Measurements from ENCODE around the gene BRSK2.

The BRSK2 gene

DNA sequence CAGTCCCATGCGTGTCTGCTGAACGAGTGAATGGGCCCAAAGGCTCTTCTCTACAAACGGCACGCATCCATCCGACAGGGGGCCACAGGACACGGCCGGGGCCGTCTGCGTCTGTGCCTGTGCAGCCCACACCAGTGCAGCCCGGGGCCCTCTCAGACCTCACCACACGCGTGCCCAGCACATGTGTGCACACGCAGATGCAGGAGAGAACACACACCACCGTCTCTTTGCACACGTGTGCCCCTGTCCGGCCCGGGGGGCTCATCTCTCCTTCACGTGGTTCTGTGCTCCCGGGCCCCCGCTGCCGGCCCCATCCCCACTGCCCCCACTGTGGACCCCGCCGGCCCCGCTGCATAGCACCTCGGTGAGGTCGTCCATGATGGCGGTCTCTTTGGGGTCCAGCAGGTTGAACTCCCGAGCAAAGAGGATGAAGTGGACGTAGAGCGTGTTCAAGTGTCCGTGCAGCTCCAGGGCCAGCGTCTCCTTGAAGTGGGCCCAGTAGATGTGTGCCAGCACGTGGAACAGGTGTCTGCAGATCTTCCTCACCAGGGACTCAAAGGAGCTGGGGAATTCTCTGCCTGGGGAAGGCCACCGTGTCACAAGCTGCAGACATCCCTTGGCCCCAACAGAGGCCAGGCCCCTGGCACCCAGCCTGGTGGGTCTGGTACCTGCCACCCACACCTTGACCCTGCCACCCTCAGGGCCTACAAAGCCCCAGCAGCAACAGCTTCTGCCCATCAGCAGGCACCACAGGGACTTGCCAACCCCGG is 80.4 kb downstream of the BRSK2 start:
- no peak for DNase-seq

DNA sequence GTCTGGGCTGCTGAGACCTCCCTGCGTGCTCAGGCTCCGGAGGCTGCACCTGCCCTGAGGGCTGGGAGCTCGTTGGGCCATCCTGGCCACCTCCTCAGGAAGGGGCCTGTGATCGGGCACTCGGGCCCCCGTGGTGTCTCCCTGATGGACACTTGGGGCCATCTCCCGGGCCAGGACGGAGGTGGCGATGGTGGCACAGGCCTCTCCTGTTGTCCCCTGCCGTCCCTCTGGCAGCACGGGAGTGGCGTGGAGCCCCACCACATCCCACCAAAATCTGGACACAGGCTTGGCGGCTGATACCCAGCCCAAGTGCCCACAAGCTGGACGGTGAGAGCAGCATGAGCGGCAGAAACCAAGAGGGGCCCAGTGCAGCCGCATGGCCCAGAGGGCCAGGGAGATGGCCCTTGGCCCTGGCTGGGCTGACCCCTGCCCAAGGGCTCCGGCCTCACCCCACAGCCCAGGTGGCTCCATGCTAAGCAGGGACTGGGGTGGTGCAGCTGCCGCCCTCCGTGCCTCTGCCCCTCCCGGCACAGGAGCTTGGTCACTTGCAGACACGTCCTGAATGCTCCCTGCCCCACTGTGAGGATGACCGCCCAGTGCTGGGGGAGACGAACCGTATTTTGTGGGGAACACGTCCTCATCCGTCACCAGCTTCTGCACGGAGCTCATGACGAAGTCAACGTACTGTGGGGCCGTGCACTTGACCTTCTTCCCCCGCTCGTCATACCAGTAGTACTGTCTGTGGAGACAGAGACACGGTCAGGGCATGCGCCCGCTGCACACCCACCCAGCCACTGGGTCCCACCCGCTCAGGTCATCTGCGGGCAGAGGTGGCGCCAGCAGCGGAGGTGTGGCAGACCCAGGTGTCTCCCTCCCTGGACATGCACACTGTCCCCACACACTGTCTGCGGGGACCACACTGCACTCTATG is 81.2 kb downstream of the BRSK2 start:
- no peak for DNase-seq

DNA sequence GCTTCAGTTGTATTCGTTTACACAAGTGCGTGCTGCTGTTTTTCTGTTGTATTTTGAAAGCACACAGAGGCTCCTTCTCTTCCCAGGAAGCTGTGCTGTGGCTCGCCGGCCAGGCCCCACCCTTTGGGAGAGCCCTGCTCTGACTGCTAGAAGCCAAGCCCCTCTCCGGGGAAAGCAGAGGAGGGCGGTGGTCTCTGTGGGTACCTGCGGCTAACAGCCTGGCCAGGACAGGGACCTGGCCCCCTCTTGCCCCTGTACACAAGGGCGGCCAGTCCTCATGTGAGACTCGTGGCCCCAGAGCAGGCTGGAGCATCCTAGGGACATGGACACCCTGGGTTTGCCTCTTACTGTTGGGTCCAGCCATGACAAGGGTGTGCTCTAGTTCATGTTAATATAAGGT is 82.0 kb downstream of the BRSK2 start:
- no peak for DNase-seq

DNA sequence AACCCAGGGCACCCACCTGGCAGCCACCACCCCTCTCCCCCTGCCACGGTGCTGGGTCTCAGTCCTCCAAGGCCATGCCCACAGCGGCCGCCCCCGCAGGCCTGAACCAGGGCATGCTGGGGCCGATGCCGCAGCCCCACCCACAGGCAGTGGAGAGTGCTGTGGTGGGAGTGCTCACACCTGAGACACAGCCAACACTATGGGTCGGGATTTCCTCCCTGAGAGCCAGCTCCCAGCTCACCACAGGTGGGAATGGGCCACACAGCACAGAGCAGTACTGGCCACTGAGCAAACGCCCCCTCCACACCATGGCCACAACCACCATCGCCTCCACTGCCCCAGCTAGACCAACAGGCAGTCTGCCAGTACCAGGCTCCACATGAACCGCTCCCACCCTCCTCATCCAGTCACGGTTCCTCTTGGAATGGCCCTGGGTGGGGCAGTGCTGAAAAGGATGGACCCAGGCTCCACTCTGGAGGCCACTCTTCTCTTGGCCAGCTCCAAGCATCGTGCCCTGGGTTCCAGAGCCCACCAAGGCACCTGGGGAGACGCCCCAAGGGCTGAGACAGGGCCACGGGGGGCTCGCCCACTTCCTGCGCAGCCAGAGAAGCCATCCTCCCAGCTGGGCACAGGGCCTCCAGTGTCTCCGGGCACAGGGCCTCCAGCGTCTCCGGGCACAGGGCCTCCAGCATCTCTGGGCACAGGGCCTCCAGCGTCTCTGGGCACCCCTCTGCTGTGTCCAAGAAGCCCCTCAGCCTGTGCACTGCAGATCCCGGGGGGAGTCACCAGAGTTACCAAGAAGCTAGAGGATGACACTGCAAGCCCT is 82.7 kb downstream of the BRSK2 start:
- DNase-seq: no peak

DNA sequence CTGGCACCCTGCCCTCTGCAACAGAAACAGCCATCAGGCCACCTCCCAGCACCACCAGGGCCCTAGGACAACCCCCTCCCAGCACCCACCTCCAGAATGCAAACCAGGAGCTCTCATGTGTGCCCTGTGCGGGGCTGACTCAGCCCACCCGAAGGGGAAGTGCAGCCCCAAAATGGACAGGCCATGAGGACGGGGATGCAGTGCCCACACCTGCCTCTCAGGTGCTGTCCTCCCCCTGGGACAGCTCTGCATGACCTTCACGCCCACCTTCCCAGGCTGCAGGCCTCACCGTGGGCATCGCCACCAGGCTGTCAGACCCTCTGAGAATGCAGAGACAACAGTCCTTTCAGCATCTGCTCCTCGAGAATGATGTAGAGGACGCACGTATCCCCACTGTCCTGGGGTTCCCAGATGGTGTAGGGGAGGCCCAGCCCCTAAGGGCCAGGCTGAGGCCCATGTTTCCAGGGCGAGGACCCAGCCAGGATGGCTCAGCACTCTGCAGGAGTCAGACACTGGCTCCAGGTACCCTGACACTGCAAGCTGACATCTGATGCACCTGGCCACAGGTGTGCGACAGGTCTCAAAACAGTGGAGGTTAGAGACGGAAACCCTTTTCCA is 83.4 kb downstream of the BRSK2 start:
- DNase-seq: no peak

DNA sequence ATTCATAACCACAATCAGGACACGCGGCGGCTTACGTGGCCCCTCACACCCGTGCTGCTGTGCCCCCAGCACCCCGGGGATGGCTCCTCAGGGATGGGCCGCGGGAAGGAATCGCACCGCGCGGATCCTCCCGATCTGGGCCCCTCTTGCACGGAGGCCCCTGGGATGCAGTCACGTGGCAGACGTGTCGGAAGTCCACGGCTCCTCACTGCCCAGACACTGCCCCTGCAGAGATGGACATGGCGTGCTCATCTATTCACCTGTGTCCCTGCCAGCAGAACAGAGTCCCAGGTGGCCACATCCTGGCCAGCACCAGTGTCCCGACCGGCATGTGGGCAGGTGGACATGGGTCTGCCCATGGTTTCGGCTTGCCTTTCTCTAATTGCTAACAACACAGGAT is 84.1 kb downstream of the BRSK2 start:
- no peak for DNase-seq

DNA sequence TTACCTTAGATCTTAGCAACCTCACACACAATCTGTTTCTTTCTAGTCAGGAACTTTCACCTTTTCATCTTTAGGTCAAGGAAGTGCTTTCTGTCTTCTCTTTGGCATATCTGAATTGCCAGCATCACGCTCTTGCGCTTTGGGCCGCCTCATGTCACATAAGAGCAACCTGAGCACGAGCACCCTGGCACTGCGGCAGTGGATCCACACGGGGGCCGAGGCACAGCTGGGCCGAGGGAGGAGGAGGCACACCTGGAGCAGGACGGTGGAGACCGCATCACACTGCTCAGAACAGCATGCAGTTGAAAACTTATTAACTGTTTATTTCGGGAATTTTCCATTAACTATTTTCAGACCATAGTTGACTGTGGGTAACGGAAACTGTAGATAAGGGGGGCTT is 86.1 kb downstream of the BRSK2 start:
- DNase-seq: no peak

DNA sequence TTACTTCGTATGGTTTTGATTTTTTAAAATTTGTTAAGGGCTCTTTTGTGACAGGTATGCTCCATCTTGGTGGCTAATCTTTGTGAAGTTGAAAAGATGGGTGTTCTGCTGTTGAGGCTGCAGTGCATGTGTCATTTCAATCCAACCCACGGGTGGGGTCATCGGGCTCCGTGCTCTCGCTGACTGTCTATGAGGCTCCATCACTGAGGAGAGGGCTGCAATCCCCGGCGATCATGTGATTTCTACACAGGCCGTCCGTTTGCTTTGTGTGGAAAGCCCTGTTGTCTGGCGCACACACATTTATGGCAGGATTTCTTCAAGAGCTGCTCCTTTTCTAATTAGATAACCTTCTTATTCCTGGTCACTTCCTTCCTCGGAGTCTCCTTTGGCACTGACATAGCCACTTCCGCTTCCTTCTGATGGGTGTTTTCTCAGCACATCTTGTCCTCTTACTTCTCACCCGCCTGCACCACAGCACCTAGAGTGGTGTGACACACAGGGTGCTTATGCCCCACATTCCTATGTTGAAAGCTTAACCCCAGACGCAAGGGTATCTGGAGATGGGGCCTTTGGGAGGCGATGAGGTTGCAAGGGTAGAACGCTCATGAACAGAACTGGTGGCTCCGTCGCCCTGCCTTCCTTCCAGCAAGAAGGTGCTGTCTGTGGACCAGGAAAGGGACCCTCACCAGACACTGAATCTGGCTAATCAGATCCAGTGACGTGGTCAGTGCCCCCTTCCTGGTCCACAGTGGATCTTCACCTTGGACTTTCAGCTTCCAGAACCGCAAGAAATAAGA is 87.4 kb downstream of the BRSK2 start:
- no peak for DNase-seq

DNA sequence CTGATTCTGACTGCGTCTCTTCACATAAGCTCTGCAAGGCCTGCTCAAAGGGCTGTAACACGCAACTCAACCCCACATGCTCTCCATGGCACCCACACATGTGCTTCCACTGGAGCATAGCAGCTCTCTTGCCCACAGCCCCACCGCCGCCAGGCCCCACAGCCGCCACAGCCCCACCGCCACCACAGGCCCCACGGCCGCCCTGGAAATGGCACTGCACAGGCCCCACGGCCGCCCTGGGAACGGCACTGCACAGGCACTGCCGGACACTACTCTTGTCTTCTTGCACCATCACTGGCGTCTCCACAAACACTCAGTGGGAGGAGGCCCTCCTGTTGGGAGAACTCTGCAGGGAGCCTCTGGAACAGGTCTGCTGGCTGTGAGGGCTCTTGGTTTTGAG is 88.3 kb downstream of the BRSK2 start:
- DNase-seq: no peak

DNA sequence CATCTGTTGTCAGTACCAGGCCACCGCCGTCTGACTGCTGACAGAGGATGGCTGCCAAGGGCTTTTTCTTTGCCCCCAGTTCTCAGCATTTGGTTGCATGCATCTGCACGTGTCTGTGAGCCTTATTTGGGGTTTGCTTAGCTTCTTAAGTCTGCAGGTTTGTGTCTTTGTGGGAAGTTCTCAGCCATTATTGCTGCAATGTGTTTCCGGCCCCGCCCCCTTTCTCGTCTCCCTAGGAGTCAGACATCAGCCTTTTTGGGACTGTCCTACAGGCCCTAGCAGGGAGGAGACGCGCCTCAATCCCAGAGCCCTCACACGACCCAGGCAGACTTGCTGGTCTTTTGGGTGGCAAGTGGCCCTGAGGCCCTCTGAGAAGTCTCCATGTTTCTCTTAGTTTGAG is 88.8 kb downstream of the BRSK2 start:
- DNase-seq: no peak

DNA sequence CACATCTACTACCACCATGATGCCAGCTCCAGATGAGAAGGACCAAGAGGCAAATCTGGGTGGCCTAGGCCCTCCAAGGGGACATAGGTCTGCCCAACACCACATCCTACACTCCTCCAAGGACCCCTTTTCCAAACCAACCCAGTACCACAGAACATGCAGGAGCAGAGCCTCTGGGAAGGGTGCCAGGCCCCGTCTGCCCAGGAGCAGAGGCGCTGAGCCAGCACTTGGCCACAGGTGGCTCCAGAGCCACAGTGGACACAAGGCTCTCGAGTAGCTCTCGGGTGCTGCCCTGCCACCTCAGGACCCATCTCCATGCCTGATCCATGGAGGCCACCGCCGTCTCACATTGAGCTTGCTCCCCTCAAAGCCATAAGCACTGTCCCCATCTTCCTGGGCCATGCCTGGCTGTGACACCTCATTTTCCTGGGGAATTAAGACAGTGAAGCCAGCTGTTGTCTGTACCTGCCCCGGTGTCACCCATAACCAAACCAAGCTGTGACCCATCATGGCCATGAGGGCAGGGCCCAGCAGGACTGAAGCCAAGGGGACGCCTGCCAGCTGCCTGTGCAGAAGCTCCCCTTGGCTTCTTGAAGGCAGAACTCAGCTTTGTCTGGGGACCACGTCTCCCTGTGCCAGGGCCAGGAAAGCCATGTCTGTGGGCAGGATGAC is 89.4 kb downstream of the BRSK2 start:
- DNase-seq: no peak

DNA sequence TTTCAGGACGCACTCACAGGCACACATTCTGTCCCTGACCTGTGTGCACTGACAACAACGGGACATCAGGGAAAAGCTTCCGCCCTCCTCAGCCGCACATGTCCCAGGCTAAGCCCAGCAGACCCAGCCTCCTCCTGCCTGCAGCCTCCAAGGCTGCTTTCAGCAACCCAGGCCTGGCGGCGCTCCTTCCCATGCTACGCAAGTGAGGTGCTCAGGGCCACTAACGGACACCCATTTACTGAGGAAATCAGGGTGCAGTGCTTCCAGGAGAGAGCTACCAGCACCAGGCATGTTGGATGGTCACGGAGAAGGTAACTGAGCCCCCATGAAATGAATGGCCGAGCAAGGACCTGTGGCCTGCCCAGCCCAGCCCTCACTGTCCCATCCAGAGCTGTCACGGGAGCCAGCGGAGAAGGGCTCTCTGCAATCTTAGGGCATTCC is 90.0 kb downstream of the BRSK2 start:
- DNase-seq: no peak

DNA sequence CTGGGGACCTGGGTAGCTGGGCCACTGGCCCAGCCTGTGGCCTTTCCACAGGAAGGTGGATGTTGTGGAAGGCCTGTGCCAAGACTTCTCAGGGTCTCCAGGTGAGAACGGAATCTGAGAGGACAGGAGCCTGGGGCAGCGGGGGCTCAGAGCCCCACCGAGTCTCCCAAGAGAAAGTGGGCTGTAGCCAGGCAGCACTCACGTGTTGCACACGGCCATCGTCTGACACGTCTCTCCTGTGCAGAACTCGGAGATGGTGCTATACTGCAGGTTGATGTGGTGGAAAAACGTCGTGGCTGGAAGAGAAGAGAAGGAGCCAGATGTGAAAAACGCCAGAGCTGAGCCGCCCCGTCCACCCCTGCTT is 90.4 kb downstream of the BRSK2 start:
- DNase-seq: no peak

DNA sequence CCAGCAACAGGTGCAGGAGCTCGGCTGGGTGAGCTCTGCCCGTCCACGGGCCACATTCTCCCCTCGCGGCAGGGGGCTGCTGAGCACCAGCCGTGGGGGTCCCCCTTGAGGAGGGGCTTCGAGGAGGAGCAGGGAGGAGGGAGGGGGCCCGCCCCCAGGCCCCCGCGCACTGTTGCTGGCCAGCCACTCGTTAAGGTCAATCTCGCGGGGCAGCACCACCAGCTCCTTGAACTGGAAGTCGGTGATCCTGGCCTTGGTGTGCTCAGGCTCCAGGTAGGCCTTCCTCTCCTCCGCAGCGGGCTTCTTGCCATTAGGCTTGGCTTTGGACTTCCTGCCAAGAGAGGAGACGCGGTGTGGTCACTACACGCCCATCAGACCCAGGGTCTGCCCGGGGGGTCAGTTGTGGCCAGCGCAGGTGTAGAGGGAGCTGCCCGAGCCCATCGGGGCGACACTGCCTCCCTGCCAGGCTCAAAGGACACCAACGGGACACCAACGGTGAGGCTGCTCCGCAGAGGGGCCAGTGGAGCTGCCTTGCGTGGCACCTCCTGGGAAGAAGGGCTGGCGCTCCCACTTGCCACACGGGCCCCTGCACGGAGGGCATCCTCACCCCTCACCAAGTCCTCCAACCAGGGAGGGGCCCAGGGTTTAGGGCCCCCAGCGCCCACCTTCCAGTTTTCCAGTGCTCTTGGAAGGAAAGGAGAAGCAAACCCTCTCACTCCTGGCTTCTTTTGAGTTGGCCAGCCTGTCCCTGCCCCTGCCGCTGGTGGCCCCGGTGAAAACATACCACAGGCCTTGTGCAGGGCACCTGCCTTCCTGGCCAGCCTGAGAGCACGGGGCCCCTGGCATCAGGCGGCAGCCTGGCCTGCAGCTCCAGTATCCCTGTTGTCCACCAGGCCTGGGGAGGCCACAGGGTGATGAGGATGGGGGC is 91.1 kb downstream of the BRSK2 start:
- DNase-seq: no peak

DNA sequence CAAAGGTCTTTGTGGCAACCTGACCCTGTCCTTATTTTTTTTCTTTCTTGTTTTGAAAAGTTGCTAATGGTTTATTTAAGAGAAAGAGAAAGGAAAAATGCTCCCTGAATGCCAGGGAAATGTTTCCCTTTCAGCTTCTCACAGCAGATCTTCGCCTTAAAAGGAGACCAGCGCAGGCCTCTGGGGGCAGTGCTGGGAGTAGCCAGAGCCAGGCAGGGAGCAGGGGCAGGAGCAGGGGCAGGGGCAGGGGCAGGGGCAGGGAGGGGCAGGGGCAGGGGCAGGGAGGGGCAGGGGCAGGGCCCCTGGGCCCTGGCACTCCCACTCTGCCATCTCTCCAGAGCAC is 91.7 kb downstream of the BRSK2 start:
- no peak for DNase-seq

DNA sequence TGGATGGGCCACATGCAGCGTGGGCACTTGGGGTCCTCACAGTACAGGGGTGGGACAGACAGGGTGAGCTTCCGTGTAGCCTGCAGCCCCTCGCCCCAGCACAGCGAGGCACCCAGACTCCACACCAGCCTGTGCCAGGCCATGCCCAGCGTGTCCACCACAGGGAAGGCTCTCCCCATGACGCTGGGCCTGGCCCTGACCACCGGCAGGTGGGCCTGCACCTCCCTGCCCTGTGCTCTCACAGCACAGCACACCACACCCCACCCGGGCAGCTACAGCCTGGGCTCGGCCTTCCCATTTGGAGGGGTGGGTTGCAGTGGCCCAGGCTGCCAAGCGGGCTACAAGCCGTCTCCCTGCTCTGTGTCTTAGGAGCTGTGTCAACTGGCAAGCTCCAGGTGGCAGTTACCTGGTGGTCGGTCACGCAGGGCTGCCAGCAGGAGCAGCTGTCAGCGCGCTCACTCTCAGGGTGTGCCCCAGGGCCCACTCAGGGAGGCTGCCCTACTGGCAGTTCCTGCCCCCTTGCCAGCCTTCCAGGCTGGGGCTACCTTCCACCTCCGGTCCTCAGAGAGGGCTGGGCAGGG is 92.2 kb downstream of the BRSK2 start:
- DNase-seq: no peak

DNA sequence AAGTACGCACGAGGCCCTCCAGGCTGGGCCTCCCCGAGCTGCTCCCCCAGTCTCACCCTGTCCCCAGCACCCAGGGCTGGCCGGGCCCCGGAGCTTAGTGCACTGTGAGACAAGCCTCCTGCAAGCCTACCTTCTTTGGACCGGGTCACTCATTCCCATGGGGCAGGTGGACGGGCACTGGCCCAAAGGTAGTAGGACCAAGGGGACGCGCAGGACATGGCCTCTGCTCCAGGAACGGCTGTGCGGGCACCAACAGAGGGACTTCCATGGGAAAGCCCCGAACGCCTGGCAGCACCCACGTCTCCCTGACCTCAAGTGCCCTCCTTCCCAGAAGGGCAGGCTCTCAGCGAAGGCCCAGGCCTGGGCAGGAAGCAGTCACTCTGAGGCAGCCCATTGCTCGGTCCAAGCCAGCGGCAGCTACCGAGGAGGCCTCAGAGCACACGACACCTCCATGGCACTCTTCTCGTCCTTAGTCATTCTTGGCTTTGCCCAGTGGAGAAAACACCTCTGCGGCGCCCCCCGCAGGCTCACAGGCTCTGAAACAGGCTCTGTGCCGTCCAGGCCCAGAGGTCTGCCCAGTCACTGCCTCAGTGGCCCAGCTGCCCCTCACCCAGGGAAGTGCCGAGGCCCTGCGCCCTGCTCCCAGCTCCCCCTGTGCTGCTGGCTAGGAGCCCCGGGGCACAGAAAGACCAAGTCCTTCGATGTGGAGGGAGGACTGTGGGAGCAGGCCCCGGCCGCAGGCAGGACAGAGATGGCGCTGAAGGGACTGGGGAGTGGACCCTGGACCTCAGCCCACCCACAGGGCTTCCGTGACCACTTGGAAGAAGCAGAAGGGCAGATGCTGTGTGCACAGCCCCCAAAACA is 93.1 kb downstream of the BRSK2 start:
- DNase-seq: no peak

DNA sequence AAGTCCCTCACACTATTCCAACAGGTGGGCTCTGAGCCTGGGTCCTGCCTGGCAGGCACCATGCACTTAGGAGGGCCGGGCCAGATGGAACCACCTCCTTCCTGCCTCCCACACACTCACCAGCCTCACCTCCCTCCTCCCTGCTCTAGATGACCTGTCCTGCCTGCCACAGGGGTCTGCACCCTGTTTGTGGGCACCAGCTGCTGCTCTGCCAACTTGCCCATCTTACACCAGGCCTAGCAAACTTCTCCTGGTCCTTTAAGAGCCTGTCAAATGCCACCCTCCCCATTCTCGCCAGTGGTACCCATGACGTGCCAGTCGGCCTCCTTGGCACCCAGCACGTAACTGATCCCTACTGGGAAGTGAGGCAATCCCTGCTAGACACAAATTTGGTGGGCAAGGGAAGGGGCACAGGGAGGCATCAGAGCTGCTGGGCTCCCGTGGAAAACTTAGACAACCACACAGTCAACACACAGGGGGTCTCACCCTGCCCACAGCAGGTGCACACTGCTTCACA is 93.8 kb downstream of the BRSK2 start:
- DNase-seq: no peak

All from CD4-positive, alpha-beta T cell treated with Interferon gamma for 1 hour (primary cell).